Measurements from ENCODE around the gene CCDC57.
A peak's percentile ranks its signal among the peaks of the same experiment; 100 is the strongest.
"Not testable (repeated sequence)": the region's sequence is repeated elsewhere in the genome, so short reads cannot be mapped to it uniquely, and the experiment has no call there.

Gene CCDC57

GRCh38 chr17:82180776-82181528 lies 31.7 kb downstream of the CCDC57 start:
- no peak for DNase-seq (ENCODE audit: insufficient read length, low spot score)
- FAIRE-seq: no peak

GRCh38 chr17:82179946-82180475 lies 32.6 kb downstream of the CCDC57 start:
- FAIRE-seq (no peak), DNase-seq (ENCODE audit: insufficient read length, low spot score) (no peak)

- DNase-seq (ENCODE audit: insufficient read length, low spot score) (no peak), FAIRE-seq (no peak)
Measured at GRCh38 chr17:82179412-82179811, 33.2 kb downstream of the CCDC57 start.

- no peak for DNase-seq (ENCODE audit: insufficient read length, low spot score)
- no peak for FAIRE-seq
Measured at GRCh38 chr17:82178499-82179261, 34.0 kb downstream of the CCDC57 start.

- no peak for DNase-seq (ENCODE audit: insufficient read length, low spot score)
- no peak for FAIRE-seq
Measured at GRCh38 chr17:82177761-82178498, 34.7 kb downstream of the CCDC57 start.

GRCh38 chr17:82177276-82177675 lies 35.4 kb downstream of the CCDC57 start:
- no peak for DNase-seq (ENCODE audit: insufficient read length, low spot score)
- no peak for FAIRE-seq

GRCh38 chr17:82175951-82176350 lies 36.7 kb downstream of the CCDC57 start:
- DNase-seq (ENCODE audit: insufficient read length, low spot score) (no peak), FAIRE-seq (no peak)

GRCh38 chr17:82175201-82175600 lies 37.4 kb downstream of the CCDC57 start:
- DNase-seq (ENCODE audit: insufficient read length, low spot score): no peak
- no peak for FAIRE-seq

GRCh38 chr17:82174042-82174857 lies 38.4 kb downstream of the CCDC57 start:
- not testable (repeated sequence) for FAIRE-seq; DNase-seq (ENCODE audit: insufficient read length, low spot score)

- FAIRE-seq: no peak
- no peak for DNase-seq (ENCODE audit: insufficient read length, low spot score)
Measured at GRCh38 chr17:82173351-82174041, 39.1 kb downstream of the CCDC57 start.

- no peak for DNase-seq (ENCODE audit: insufficient read length, low spot score)
- no peak for FAIRE-seq
Measured at GRCh38 chr17:82172486-82173160, 40.0 kb downstream of the CCDC57 start.

- FAIRE-seq (no peak), DNase-seq (ENCODE audit: insufficient read length, low spot score) (no peak)
Measured at GRCh38 chr17:82171750-82172375, 40.8 kb downstream of the CCDC57 start.

GRCh38 chr17:82170412-82170961 lies 42.2 kb downstream of the CCDC57 start:
- FAIRE-seq (peak; percentile 31), DNase-seq (ENCODE audit: insufficient read length, low spot score) (no peak)

GRCh38 chr17:82168568-82168967 lies 44.1 kb downstream of the CCDC57 start:
- DNase-seq (ENCODE audit: insufficient read length, low spot score): no peak
- no peak for FAIRE-seq

- FAIRE-seq (no peak), DNase-seq (ENCODE audit: insufficient read length, low spot score) (no peak)
Measured at GRCh38 chr17:82167028-82167427, 45.6 kb downstream of the CCDC57 start.

GRCh38 chr17:82164853-82165252 lies 47.8 kb downstream of the CCDC57 start:
- FAIRE-seq: no peak

GRCh38 chr17:82161216-82161615 lies 51.4 kb downstream of the CCDC57 start:
- FAIRE-seq: no peak
- no peak for DNase-seq (ENCODE audit: insufficient read length, low spot score)

More at GRCh38 chr17:82164853-82165252, 47.8 kb downstream of the CCDC57 start:
- no peak for DNase-seq (ENCODE audit: insufficient read length, low spot score)

- FAIRE-seq (no peak), DNase-seq (ENCODE audit: insufficient read length, low spot score) (no peak)
Measured at GRCh38 chr17:82160075-82160474, 52.6 kb downstream of the CCDC57 start.

Data from HTR-8/SVneo (cell line).